IMR-90 (cell line): ENCODE results near the gene ZDHHC3.

Experiments
- MXI1 ChIP-seq: IDR thresholded peaks from 2 replicates; pipeline ENCODE4 v1.6.1; 2012; ENCODE audit warnings: low read depth, mild to moderate bottlenecking, low read length, moderate library complexity, borderline replicate concordance
- USF2 ChIP-seq: fragments of 150-350 bp; IDR thresholded peaks from 2 replicates; pipeline ENCODE4 v1.6.1; 2017; ENCODE audit warnings: mild to moderate bottlenecking, antibody characterized with exemption, low read length, low read depth

- TF ChIP-seq MXI1 = no peak
- no peak for TF ChIP-seq USF2
These were observed 62.0 kb downstream of the ZDHHC3 start for GRCh38 chr3:44913868-44914468.
